ENCODE results near the gene PHF21A. TPM values are rescaled to one million over a fixed set of nuclear protein-coding genes. Genes with fewer than 3 reads are reported as not detected.
"Not testable (repeated sequence)": the region's sequence is repeated elsewhere in the genome, so short reads cannot be mapped to it uniquely, and the experiment has no call there.

The PHF21A gene
- total and polyA plus RNA-seq, 2 donors (not counting 3 experiments of a cell fraction or from before 2014, with no cell fraction given), result 14.1 to 30.5 TPM

- Histone ChIP-seq H3K4me2 (ENCODE audit: insufficient read depth, low read length) (no peak overlapping the region), H3K4me3 (replicated peaks in 1 of 3; ENCODE audit: insufficient read depth in 1 of 3, low read depth in 1 of 3, low read length in 3 of 3) (no peak overlapping the region), H3K27me3 (ENCODE audit: control insufficient read depth in 2 of 2, insufficient read depth in 2 of 2, low read length in 2 of 2) (no peaks in the 10 kb centered on the region), H3K9ac (replicated peaks; ENCODE audit: extremely low read depth, insufficient read depth, low read length) (no peak overlapping the region), H3K4me1 (ENCODE audit: control insufficient read depth, extremely low read depth, insufficient read depth, low read length) (no peaks in the 10 kb centered on the region), H3K79me2 (ENCODE audit: control insufficient read depth, insufficient read depth, low read length) (no peaks in the 10 kb centered on the region), H3K9me3 (replicated peaks; ENCODE audit: control insufficient read depth, insufficient read depth, low read length) (no peaks in the 10 kb centered on the region), H4K20me1 (replicated peaks; ENCODE audit: control insufficient read depth, extremely low read depth, insufficient read depth, low read length) (no peaks in the 10 kb centered on the region), H2AFZ (ENCODE audit: low read depth, low read length) (no peak overlapping the region), H3K9me1 (replicated peaks; ENCODE audit: control insufficient read depth, extremely low read depth, insufficient read depth, low read length) (no peaks in the 10 kb centered on the region), H3K36me3 (ENCODE audit: control insufficient read depth in 2 of 2, extremely low read depth in 1 of 2, insufficient read depth in 2 of 2, low read length in 2 of 2) (no peaks in the 10 kb centered on the region), H3K27ac (ENCODE audit: insufficient read depth, low read depth, low read length) (no peak overlapping the region)
- POLR2A ChIA-PET, result no interaction called here
- CTCF ChIA-PET, result interaction anchor here (1.8 to 5.1 kb wide), 2 partner anchors 9 to 12 kb away, joined by 7 to 28 read pairs; no protein-coding TSS in a partner anchor
- intact Hi-C loops (cut with micrococcal nuclease) (no loop called here), dilution Hi-C loops (cut with MboI; ENCODE audit: extremely low pct_ligation_motif_present, low sequenced_read_pairs) (no loop called here)
- DNase-seq (ENCODE audit: low read depth, low spot score) (no peak), FAIRE-seq (no peak)
- BruUV-seq (replicated peaks), result no TSS peak
- TF ChIP-seq FOS (IDR thresholded peaks at IDR 0.05; ENCODE audit: borderline replicate concordance, insufficient read depth, low read length) (no peak), GATA2 (IDR thresholded peaks at IDR 0.05; ENCODE audit: insufficient read depth, insufficient read length, low read depth, low read length) (no peak)
Observed at GRCh38 chr11:46015941-46016340, 105.3 kb downstream of the PHF21A start.

DNA sequence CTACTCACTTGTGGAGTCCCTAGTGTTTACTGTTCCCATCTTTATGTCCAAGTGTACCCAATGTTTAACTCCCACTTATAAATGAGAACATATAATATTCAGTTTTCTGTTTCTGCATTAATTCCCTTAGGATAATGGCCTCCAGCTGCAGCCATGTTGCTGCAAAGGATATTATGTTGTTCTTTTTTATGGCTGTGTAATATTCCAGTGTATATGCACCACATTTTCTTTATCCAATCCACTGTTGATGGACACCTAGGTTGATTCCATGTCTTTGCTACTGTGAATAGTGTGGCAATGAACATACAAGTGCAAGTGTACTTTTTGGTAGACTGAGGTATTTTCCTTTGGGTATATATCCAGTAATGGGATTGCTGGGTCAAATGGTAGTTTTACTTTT is 107.1 kb downstream of the PHF21A start:
- H2AFZ ChIP-seq (ENCODE audit: low read depth, low read length); dilution Hi-C loops (cut with MboI; ENCODE audit: extremely low pct_ligation_motif_present, low sequenced_read_pairs); H4K20me1 ChIP-seq (replicated peaks; ENCODE audit: control insufficient read depth, extremely low read depth, insufficient read depth, low read length); H3K4me2 ChIP-seq (ENCODE audit: insufficient read depth, low read length); H3K27ac ChIP-seq (ENCODE audit: insufficient read depth, low read depth, low read length); H3K9me1 ChIP-seq (replicated peaks; ENCODE audit: control insufficient read depth, extremely low read depth, insufficient read depth, low read length); H3K9ac ChIP-seq (replicated peaks; ENCODE audit: extremely low read depth, insufficient read depth, low read length); H3K9me3 ChIP-seq (replicated peaks; ENCODE audit: control insufficient read depth, insufficient read depth, low read length); H3K79me2 ChIP-seq (ENCODE audit: control insufficient read depth, insufficient read depth, low read length); BruUV-seq (replicated peaks); intact Hi-C loops (cut with micrococcal nuclease); POLR2A ChIA-PET; H3K27me3 ChIP-seq (ENCODE audit: control insufficient read depth in 2 of 2, insufficient read depth in 2 of 2, low read length in 2 of 2); DNase-seq (ENCODE audit: low read depth, low spot score); FAIRE-seq; H3K36me3 ChIP-seq (ENCODE audit: control insufficient read depth in 2 of 2, extremely low read depth in 1 of 2, insufficient read depth in 2 of 2, low read length in 2 of 2); H3K4me3 ChIP-seq (replicated peaks in 1 of 3; ENCODE audit: insufficient read depth in 1 of 3, low read depth in 1 of 3, low read length in 3 of 3); H3K4me1 ChIP-seq (ENCODE audit: control insufficient read depth, extremely low read depth, insufficient read depth, low read length): not testable (repeated sequence)
- CTCF ChIA-PET, result interaction anchor here (5.1 kb wide), 1 partner anchor 7 kb away, joined by 28 read pairs; no protein-coding TSS in a partner anchor

All from endothelial cell of umbilical vein (primary cell).